GM19035 (cell line): ENCODE measurements around the gene MED20.

ENCODE experiments used
- ATAC-seq: cut with Tn5 transposase; IDR thresholded peaks from one replicate; pipeline ENCODE4 v1.9.1; 2021; ENCODE audit not compliant: unreplicated experiment

Gene MED20

DNA sequence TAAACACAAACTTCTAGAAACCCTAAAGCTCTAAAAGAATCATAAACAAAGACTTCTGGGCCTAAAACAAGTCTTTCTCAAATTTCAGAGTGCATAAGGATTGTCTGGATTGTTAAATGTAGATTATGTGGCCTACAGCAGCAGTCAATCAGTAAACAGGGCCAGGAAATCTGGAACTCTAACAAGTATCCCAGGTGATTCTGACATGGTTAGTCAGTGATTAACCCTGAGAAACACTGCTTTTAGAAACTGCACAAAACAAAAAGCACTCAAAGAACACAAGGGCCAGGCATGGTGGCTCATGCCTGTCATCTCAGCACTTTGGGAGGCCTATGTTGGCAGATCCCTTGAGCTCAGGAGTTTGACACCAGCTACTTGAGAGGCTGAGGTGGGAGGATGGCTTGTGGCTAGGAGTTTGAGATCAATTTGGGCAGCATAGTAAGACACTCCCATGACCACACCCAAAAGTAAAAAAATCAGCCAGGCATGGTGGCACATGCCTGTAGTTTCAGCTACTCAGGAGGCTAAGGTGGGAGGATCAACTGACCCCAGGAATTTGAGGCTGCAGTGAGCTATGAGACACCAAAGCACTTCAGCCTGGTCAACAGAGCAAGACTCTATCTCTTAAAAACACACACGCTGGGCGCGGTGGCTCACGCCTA lies 5.9 kb downstream of the MED20 start:
- no peak for ATAC-seq

DNA sequence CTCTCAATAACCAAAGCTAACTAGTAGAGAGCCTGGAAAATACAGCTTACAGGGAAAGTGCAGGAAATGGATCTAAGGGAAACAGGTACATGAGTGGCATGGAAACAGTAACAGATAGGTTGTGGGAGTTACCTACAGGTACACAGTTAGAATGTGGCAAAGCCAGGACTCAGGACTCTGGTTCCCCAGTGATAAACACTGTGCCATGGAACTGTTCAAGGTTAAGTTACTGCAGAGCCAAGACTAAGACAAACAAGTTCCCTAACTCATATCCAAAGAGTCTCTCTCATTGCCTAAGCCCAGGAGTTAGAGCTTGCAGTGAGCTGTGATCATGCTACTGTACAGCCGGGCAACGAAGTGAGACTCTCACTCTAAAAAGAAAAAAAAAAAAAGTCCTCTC lies 6.6 kb downstream of the MED20 start:
- no peak for ATAC-seq

DNA sequence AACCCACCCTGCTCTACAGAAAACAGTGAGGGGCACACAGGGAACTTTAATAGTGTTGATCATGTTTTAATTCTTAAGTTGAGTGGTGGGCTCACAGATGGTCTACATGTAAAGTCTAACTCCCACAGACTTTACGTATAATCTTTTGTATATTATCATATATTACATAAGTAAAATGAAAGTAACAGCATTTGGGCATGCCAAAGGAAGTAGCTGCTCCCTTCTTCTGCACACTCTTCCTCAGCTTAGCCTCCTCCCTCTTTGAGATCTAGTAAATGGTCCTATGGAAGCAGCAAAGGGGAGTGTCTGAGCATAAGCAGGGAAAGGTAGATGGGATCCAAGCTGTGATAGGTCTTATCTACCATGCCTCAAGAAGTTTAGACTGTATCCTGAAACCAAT lies 11.2 kb downstream of the MED20 start:
- ATAC-seq = no peak

DNA sequence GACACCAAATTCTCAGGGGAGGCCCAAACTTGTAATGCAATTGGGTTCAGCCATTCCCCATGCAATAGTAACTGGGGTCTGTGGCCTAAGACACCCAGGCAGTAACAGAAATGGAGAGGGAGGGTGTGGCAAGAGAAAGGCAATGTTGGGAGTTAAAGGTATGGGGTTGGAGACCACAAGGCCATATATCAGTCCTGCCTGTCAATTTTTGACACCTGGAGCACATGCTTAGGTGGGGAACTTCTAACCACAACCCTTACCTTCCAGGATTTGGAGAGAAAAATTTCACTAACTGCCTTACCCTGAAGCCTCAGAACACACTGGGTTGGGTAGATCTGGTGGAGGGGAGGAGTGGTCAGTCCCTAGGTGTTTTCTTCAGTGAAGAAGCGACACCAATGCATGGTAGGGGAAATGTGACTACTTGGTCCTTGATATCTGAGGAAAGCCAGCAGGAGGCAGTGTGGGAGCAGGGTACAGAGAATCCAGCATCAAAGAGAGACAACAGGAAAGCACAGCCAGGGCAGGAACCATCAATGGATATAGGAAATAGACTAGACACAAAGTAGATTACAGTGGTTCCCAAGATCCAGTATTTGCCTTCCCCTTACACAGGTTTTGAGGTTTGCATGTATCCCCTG lies 18.9 kb downstream of the MED20 start:
- ATAC-seq = no peak

DNA sequence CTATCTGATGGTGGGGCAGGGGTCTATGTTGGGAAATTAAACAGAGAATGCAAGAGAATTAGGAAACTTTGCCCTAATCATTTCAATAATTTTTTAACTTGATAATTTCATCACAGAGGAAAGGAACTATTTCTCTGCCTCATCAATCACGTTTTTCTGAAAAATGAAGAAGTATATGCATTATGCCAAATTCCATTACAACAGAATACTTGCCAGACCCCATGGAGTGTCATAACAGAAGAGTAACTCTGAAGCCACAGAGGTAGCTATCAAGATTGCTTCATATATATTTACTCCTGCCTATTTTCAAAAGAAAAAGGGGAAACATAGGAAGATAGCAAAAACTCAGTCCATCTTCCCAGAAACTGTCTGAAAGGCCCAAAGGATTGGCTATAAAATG lies 20.1 kb downstream of the MED20 start:
- ATAC-seq = no peak

DNA sequence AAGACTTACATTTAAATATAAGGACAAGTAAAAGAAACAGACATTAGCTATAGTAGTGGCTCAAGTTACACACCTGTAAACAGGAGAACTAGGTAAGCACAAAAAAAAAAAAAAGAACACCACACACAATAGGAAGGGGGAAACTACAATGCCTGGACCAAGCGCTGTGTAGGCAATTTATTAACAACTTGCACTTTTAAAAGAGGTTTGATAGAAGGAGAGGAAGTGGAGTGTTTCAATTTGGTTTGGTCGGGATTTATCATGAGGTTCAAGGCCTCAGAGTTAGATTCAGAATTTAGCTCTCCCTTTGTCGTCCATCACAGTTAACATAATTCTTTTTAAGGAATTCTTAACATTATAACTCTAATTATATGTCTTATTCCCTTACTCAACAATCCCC lies 24.7 kb downstream of the MED20 start:
- no peak for ATAC-seq

DNA sequence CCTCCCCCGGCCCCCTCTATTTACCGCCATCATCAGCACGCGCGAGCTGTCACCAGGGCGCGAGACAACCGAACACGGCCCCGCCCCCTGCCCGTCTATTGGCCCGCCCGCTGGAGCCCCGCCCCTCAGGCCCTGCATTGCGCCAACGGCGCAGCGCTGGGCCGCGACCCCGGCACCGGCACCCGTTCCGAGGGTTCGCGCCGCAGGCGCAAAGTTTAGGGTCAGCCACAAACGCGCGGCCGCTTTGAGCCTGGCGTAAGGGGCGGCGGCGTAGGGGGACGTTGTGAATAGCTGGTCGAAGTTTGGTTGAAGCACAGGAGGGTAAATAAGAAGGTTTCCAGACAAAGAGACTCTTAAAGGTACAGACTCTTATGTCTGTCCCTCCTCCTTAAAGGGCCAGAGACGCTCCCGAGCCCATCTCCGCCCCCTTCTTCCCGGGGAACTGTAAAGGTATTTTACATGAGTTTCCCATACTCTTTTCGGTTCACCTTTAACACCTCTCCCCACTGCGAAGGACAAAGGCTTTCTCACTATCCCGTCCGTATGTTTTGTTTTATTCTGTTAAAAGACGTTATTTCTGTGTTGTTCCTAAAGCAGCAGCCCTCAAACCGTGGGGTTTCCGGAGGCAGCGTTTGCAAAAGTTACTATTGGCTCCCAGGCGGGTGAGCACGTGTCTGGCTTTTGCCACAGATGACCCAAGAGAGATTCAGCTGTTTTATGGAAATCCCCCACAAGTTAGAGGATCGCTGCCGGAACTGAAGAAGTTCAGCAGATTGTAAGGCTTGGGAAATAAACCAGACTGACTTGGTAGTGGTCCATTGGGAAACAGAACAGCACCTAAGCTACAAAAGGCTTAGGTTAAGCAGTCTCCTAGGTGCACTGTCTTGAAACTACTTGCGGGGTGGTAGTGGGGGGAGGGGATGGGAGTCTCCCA lies 25.4 kb downstream of the MED20 start, which contains the start of gene USP49:
Gene USP49 (minus strand): TSS at position 76 of the 934 bp plus-strand sequence. CDS start 88,392 bp downstream, outside the sequence.
- peak; percentile 77 for ATAC-seq

DNA sequence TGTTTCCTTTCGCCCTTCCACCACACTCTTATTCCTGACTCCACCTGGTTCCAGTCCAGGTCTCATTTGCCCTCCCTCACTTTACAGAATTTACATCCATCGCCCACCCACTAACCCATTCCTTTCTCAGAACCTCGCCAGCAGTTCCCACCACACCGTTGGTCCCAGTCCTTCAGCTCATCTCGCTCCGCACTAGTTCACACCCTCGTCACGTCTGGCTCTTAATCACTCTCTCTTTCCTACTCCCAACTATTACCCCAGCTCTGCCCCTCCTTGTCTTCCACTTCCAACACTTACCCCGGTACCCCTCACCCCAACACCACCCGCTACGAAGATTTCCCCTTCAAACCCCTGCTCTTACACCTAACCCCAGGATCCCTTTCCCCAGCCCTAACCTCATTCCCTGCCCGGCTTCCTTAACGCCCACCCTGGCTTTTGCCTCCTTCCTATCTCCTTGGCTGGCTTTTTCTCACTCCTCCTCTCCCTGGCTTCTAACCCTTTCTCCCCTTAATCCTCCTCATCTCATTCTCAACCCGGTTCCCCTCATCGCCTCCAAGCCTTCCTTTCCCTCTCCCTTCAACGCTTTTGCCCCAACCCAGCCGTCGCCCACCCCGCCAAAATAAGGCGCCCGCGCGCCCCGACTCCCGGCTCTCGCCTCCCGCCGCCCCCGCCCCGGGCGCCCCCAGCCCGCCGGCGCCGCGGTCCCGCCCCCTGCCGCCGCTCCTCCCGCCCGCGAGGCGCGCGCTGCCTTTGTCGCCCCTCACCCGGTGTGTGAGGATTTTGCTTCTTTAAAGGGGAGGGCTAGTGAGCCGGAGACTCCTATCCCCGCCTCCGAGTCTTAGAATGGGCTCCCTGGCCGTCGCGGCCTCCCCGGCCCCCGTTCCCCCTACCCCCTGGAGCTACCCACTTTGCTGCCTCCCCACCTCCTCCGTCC lies 26.3 kb downstream of the MED20 start:
- peak; percentile 32 for ATAC-seq

DNA sequence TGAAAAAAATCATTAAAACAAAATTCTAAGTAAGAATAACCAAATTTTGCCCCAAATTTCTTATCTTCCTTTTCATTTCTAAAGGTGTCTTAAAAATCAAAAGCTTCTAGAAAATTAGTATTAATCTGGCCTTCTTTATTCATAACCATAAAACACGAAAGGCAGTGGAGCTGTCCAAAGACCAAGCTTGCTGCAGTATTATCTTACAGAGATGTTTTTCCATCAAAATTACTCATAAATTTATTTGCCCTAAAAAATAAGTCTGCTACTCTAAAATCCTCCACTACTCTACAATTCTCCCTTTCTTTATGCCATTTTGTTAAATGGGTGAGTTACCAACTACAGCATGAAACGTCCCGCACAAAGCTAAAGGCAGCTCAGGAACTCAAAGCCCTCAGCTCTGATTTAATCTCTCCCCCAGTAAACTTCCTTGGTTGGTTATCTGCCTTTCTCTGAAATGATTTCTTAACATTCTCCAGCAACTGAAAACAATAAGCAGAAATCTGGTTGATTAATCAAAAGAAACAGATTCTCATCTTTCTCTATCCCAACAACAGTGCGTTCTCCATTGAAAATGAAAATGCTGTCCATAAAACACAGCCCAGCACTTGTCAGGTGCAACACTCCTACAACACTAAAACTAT lies 27.9 kb downstream of the MED20 start:
- ATAC-seq = no peak

DNA sequence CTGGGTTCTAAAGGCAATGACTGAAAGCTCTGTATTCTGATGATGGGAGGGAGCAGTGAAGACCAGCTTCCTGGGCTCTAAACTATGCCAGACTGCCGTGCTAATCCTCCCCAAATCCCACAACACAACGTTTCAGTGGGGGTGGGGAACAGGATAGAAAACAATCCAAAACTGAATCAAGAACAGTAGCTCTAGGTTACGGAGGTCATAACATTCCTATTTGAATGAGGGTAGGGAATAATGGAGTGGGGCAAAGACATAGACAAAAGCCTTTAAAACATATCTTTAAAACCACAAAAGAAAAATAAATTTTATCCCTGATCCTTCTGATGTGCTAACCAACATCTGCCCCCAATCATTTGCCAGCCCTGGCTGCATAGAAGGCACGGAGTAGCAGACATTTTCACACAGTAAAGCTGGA lies 33.6 kb downstream of the MED20 start:
- ATAC-seq = no peak

DNA sequence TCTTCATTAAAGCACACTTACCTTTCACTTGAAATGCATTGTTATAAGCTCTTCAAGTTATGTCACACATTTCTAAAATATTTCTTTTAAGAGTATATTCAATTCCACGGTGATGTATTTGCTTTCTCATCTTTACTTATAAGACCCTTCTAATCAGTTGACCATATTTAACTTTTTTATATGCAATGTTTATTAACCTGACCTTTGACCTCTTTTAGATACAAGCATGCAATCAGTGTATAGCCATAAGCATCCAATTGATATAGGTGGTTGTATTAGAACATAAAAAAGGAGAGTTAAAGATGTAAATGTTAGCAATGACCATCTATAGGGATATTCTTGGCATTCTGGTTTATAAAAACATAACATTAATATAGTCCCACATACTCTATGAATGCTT lies 35.0 kb downstream of the MED20 start:
- ATAC-seq = no peak

DNA sequence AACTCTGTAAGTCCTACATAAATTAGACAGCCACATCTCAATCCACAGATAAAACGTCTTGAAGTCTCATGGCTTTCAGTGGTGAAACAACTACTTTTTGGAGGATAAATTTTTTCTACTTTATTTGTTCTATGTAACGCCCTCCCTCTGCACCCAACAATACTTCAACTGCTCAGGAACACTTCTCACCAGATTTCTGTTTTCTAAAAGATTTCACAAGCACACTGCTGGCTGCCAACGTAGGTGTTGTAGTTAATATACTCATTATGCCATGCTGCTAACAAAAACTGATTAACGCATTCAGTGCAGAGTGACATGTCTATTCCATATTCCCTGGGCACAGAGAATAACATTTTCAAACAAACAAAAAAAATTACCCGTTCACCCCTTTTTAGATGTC lies 36.0 kb downstream of the MED20 start:
- ATAC-seq = no peak

DNA sequence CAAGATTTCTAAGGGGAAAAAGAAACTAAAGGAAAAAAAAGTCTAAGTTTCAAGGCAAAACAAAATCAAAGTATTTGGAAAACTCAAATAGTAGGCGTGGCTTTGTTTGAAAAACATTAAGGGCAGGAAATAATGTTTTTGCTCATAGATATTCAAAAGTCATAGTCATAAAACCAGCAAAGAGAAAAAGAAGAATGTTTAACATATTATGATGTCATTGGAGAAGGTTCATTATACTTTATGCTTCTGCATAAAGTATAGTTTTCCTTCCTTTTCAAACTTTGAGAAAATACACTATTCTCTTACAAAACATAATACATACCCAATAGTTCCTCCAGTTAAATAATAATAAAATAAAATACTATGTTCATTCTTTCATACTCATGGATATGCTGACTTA lies 39.4 kb downstream of the MED20 start:
- no peak for ATAC-seq

DNA sequence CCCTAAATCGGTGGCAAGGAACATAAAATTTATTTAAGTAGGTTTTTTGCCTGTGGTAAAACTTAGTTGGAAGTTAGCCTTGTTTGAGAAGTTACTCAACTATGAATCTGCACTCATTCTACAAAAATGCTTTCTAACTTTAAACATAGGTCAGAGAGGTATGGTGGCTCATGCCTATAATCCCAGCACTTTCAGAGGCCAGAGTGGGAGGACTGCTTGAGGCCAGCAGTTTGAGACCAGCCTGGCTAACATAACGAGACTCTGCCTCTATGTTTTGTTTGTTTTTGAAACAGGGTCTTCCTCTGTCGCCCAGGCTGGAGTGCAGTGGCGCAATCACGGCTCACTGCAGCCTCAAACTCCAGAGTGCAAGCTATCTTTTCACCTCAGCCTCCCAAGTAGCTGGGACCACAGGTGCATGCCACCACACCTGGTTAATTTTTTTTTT lies 42.0 kb downstream of the MED20 start:
- ATAC-seq = no peak

DNA sequence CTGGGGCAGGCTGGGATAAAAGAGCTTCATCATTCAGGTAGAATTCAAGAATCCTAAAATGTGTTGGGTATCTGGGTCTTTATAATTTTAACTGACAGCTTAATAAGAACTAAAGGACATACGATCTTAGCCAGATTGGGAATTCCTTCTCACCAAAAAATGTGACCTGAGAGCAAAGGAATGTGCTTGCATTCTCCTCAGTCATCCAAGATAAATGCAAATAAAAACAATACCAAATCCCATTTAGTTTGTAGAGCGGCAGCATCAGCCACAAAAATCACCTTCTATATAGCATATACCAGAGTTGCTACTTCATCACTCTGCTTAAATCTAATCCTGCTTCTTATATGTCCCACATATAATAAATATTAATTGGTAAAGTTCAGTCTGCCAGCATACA lies 42.7 kb downstream of the MED20 start:
- ATAC-seq = no peak

DNA sequence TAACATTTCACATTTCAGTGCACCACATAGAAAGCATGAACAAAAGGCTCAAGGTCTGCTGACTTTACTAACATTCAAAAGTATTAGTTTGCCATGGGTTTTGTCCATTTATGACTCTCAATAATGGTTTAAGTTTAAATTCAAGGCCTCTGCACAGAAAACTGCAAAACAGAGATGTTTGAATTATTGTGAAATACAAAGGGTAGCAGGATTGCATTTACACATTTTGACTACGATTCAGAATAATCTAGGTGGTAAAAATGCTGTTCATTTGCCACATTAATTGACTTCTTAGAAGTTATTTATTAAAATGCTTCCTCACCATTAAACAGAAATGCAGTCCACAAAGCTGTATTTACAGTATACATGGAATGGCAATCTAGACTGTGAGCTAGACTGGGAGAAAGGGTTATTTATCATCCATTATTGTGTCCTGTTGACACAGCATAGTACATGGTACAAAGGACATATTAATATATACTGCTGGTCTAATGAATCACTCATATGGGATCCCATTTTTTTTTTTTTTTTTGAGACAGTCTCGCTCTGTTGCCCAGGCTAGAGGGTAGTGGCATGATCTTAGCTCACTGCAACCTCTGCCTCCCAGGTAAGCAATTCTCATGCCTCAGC lies 43.8 kb downstream of the MED20 start:
- ATAC-seq = no peak

DNA sequence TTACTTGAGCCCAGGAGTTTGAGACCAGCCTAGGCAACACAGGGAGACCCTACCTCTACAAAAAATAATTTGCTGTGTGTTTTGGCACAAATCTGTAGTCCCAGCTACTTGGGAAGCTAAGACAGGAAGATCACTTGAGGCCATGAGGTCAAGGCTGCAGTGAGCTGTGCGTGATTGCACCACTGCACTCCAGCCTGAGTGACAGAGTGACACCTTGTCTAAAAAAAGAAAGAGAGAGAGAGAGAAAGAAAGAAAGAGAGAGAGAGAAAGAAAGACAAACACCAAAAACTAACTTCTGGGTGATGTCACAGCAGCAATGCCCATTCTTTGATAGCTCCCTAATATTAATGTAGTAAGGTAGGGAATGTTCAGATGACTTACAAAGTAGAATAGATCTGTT lies 46.2 kb downstream of the MED20 start:
- ATAC-seq = no peak

DNA sequence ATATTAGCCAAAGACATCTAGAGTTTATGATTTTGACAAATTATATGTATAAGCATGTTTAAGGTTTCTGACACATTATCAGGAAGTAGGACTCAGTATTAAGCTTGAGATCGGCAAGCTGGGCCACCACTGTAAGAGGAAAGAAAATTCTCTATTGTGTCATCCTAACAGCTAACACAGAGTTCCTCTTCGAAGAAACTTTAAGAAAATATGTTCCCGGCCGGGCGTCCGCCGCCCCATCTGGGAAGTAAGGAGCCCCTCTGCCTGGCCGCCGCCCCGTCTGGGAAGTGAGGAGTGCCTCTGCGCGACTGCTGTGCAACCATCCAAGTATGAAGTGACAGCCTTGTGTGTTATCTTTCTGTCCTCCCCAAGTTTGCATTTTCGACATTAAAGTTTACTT lies 48.8 kb downstream of the MED20 start:
- no peak for ATAC-seq

DNA sequence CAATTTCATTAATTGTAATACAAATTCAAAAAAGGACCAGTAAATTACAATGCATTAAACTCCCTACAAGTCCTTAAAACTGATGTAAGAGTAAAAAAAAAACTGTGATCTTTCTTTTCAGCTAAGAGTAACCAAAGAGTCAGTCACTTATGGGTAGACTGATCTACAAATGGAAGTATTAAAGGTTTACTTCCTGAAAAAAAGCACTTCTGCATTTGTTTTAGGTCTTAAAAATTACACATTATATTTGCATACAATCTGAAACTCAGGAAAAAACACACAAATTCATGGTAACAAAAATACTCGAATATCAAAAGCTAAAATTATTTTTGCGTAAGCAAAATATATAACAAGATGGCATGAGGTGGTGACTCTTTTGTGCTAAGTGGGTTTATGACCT lies 49.2 kb downstream of the MED20 start:
- ATAC-seq = no peak

DNA sequence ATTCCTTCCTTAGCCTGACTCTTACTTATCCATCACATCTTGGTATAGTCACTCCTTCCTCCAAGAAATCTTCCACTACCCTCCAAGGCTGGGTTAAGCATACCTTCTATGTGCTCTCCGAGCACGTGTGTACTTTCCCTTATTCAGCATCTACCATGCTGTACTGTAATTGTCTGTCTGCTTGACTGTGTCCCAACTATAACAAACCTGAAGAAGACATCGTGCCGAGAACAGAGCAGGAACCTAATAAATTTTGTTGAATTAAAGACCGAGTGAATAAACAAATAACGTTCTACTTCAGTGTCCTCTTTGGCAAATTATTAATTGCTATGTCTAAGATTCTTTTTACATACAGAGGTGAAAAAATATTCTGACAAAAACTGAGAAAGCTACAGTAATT lies 61.6 kb downstream of the MED20 start:
- ATAC-seq = no peak
